ENCODE results near the gene PRR35.
A peak's percentile ranks its signal among the peaks of the same experiment; 100 is the strongest.

Gene PRR35

DNA sequence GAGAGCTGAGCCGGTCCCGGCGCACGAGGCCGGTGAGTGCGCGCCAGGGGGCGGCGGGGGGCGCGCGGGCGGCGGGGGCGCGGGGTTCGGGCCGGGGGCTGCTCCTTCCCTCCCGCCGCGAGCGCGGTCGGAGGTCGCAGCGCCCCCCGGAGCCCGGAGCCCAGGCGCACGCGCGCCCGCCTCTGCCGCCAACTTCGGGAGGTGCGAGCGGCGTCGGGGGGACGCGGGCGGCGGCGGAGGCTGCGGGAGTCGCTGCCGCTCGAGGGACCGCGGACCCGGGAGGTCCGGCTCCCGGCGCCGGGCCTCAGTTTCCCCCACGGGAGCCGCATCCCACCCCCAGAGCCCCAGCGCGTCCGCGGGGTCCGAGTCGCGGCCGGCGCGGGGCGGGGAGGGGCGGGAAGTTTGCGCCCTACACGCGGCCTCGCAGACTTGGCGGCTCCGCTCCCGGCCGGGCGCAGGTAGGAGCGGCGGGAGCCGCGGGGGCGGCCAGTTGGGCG, at the start of gene PRR35:
PRR35 (plus strand) TSS at position 191 of the 497 bp plus-strand sequence. CDS start 2,901 bp downstream, outside the sequence.
- DNase-seq, result no peak

DNA sequence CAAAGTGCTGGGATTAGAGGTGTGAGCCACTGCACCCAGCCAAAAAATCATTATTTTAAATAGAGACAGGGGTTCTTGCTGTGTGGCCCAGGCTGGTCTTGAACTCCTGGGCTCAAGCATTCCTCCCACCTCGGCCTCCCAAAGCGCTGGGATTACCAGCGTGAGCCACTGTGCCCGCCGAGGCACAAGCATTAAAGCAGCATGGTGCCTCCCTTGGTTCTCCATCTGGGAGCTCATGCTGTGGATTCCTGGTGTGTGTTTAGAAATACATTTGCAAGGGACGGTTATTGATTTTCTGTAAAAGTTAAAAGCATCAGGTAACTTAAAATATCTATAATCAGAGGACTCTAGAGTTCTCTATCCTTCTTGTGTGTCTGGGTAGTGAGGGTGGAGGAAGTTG, 47.4 kb upstream of the PRR35 start:
- DNase-seq, result no peak

- DNase-seq, result no peak
Observed at GRCh38 chr16:513950-514349, 46.2 kb upstream of the PRR35 start.

GRCh38 chr16:515175-515938, 44.8 kb upstream of the PRR35 start:
- no peak for DNase-seq

DNA sequence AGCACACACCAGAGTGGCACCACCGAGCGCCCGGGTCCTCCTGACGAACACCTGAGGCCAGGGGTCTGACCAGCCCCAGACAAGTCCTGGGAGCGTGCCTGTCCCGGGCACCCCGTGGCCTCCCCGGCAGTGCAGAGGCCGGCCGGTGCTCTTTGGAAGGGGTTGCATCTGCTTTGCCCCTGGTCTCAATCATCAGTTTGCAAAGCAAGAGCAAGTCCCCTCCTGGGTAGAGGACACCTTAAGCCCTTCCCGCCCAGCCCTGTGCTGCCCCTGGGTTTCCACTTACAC, 44.3 kb upstream of the PRR35 start:
- DNase-seq, result no peak

DNA sequence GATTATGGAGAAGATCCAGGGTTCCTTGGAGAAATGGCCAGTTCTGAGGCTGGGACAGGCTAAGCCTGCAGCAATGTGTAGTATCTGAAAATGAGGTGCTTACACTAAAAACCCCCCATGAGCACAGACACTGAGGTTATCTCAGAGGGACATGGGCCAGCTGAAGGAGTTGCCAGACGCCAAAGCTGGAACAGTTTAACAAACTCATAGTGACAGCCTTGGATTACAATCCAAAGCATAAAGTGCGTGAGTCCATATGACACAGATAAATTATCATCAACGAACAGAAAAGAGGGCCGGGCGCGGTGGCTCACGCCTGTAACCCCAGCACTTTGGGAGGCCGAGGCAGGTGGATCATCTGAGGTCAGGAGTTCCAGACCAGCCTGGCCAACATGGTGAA, 43.9 kb upstream of the PRR35 start:
- DNase-seq, result no peak

DNA sequence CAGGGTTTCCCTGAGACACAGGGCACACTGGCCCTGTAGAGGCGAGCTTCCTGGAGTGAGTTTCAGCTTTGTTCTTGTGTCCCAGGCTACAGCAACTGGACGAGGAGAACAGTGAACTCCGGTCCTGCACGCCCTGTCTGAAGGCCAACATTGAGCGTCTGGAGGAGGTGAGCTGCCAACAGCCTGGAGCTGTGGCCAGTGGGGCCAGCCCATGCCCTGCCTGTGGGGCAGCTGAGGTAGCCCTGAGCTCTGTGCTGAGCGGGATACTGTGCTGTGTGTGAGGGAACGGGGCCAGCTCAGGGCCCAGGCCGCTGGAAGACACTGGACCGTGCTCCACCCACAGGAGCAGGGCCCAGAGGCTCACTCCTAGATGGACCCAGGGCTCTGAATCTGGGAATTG, 41.3 kb upstream of the PRR35 start:
- DNase-seq, result no peak

DNA sequence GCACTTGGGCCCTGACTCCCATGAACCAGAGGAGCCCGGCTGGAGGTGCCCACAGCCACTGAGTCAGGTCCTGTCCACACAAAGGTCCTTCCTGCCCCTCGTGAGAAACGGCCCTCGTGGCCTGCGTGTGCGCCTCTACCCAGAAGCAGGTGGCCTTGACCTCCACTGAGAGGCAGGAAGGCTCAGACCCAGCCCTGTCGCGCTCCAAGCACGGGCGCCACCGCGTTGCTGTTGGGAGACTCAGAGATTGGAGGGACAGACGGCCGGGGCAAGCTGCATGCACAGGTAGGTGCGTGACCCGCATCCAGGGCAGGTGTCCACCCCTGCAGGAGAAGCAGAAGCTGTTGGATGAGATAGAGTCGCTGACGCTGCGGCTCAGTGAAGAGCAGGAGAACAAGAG, 40.8 kb upstream of the PRR35 start:
- DNase-seq, result no peak

GRCh38 chr16:519841-520687, 40.1 kb upstream of the PRR35 start:
- no peak for DNase-seq

DNA sequence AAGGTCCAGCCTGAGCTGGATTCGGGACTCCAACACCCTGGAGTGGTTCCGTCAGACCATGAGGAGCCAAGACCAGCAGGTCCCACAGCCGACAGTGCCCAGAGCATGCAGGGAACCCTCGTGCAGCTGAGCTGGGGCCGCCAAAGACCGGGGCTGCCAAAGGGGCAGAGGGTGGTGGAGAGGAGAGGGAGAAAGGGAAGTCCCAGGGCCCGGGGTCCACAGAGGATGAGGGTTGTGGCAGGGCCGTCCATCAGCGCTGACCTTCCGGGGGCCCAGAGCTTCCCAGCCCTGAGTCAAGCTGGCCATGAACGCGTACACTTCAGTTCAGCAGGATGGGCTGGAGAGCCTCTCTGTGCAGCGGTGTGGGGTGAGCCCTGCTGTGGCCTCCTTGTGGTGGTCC, 39.3 kb upstream of the PRR35 start:
- DNase-seq, result no peak

GRCh38 chr16:521381-522210, 38.6 kb upstream of the PRR35 start:
- DNase-seq, result no peak

GRCh38 chr16:522320-523096, 37.7 kb upstream of the PRR35 start:
- no peak for DNase-seq

DNA sequence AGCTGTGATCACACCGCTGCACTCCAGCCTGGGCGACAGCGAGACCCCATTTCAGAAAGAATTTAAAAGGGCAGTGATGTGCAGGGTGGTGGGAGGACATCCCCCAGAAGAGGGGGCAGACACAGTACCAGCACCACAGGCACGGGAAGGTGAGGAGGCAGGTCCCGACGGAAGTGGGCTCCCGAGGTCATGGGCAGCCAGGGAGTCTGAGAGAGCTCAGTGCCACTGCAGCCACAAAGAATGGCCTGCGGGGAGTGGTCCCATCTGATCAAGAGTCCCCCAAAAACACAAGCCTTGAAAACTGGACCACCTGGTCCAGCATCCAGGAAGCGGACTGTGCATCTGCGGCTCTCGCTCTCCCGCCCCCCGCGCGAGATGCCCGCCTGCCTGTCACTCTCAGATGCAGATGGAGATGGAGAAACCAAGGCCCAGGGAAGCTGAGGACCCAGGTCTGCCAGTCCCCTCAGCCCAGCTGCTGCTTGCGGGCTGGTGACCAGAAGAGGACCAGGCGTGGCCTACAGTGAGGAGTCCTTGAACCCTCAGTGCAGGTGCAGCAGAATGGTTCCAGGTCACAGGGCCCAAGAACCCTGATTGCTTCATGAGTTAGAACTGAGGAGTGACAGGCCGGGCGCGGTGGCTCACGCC, 37.0 kb upstream of the PRR35 start:
- no peak for DNase-seq

DNA sequence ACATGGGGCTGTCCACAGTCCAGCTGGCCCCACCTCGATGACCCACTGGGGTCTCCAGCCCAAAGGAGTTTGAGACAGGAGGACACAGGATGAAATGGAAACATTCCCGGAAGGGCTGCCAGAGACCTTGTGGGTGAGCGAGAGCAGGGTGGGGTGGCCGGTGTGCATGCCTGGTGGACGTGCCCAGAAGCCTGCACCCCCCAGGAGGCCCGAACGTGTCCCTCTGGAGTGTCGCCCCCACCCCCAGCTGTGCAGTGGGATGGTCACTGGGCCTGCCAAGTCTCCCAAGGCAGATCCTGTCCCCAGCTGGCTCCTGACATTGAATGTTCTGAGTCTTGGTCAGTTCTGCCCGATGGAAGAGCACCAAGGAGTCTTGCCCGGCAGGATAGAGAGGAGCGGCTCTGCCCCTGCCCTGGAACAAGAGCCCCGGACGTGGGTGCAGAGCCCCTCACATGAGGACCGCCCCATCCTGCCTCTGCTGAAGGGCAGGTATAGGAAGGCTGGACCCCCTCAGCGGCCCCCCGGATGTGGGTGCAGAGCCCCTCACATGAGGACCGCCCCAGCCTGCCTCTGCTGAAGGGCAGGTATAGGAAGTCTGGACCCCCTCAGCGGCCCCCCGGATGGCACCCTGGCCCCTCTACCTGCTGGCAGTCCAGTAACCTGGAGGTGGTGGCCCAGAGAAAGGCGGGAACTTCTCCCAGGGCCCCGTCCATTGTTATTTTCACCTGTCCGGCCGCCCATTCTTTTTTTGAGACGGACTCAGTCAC, 35.7 kb upstream of the PRR35 start:
- DNase-seq, result no peak

DNA sequence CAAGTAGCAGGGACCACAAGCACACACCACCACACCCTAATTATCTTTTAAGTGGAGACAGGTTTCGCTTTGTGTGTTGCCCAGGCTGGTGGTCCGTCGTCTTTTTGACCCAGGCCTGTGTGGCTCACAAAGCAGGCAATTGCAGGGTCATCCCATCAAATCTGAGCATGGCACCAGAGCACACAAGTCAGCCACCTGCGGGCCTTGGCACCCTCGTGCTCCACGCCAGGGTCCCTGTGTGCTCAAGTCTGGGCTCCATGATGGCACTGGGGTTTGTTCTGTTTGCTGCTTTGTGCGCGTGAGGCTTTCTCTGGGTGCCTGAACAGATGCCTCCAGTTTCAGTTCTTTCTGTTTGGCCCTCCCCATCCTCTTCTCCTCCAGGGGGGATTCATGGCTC, 35.1 kb upstream of the PRR35 start:
- DNase-seq, result no peak

- no peak for DNase-seq
Observed at GRCh38 chr16:525520-526180, 34.5 kb upstream of the PRR35 start.

GRCh38 chr16:526181-527014, 33.8 kb upstream of the PRR35 start:
- DNase-seq, result peak in 2 of 6 experiments; percentile 57 to 58

- DNase-seq, result peak; percentile 81 to 97 (median 83)
Observed at GRCh38 chr16:527015-527903, 32.9 kb upstream of the PRR35 start, which contains the start of gene CAPN15. Gene CAPN15 (plus strand): TSS chr16:527712. CDS start chr16:546839, 19,127 bp downstream.

All from stimulated activated naive CD4-positive, alpha-beta T cell (primary cell).